GM18519 (cell line): ENCODE results near the gene CCN6.

Experiments
- ATAC-seq: cut with Tn5 transposase; IDR thresholded peaks from one replicate; pipeline ENCODE4 v1.9.1; 2021; ENCODE audit warnings: mild to moderate bottlenecking, moderate library complexity; ENCODE audit not compliant: unreplicated experiment, low FRiP score

CCN6 gene

GRCh38 chr6:112054001-112054400 is at the start of gene CCN6:
CCN6 (plus strand) TSS chr6:112054104; CDS start chr6:112054358, 254 bp downstream.
- ATAC-seq = no peak

GRCh38 chr6:112004201-112005012 is 49.5 kb upstream of the CCN6 start:
- ATAC-seq = no peak

GRCh38 chr6:112005013-112005371 is 48.9 kb upstream of the CCN6 start:
- no peak for ATAC-seq

- no peak for ATAC-seq
These were observed 46.6 kb upstream of the CCN6 start for GRCh38 chr6:112007254-112007653.

- ATAC-seq = no peak
These were observed 46.1 kb upstream of the CCN6 start for GRCh38 chr6:112007805-112008204.

GRCh38 chr6:112008482-112008881 is 45.4 kb upstream of the CCN6 start:
- no peak for ATAC-seq

GRCh38 chr6:112010328-112010727 is 43.6 kb upstream of the CCN6 start:
- no peak for ATAC-seq

GRCh38 chr6:112013051-112013450 is 40.9 kb upstream of the CCN6 start:
- no peak for ATAC-seq

- ATAC-seq = no peak
These were observed 39.4 kb upstream of the CCN6 start for GRCh38 chr6:112014483-112014882.

GRCh38 chr6:112015725-112016124 is 38.2 kb upstream of the CCN6 start:
- ATAC-seq = no peak

GRCh38 chr6:112016320-112016719 is 37.6 kb upstream of the CCN6 start:
- no peak for ATAC-seq

GRCh38 chr6:112017169-112017568 is 36.7 kb upstream of the CCN6 start:
- ATAC-seq = no peak

GRCh38 chr6:112017760-112018537 is 36.0 kb upstream of the CCN6 start:
- no peak for ATAC-seq

- ATAC-seq = no peak
These were observed 35.1 kb upstream of the CCN6 start for GRCh38 chr6:112018619-112019416.

- ATAC-seq = no peak
These were observed 34.3 kb upstream of the CCN6 start for GRCh38 chr6:112019589-112019988.

- ATAC-seq = no peak
These were observed 32.1 kb upstream of the CCN6 start for GRCh38 chr6:112021691-112022310.

- no peak for ATAC-seq
These were observed 31.2 kb upstream of the CCN6 start for GRCh38 chr6:112022749-112023148.

- no peak for ATAC-seq
These were observed 29.4 kb upstream of the CCN6 start for GRCh38 chr6:112024464-112024863.

- ATAC-seq = no peak
These were observed 27.0 kb upstream of the CCN6 start for GRCh38 chr6:112026933-112027332.

GRCh38 chr6:112027942-112028674 is 25.8 kb upstream of the CCN6 start:
- peak; percentile 53 for ATAC-seq
